ENCODE results near the gene ZBTB25. TPM values are rescaled to one million over a fixed set of nuclear protein-coding genes. Genes with fewer than 3 reads are reported as not detected.

Gene ZBTB25
- 16.4 TPM for polyA plus RNA-seq (2012; ENCODE audit: insufficient read depth, insufficient read length)

- peak; percentile 94 for DNase-seq (ENCODE audit: low read depth, low spot score)
- H3K4me3 ChIP-seq (ENCODE audit: low read length) = peak within 1 kb of the TSS; percentile 89
These were observed at the start of gene ZBTB25 for GRCh38 chr14:64503434-64504309. Gene ZBTB25 (minus strand): TSS chr14:64503838. CDS start chr14:64490533, 13,305 bp downstream.

DNA sequence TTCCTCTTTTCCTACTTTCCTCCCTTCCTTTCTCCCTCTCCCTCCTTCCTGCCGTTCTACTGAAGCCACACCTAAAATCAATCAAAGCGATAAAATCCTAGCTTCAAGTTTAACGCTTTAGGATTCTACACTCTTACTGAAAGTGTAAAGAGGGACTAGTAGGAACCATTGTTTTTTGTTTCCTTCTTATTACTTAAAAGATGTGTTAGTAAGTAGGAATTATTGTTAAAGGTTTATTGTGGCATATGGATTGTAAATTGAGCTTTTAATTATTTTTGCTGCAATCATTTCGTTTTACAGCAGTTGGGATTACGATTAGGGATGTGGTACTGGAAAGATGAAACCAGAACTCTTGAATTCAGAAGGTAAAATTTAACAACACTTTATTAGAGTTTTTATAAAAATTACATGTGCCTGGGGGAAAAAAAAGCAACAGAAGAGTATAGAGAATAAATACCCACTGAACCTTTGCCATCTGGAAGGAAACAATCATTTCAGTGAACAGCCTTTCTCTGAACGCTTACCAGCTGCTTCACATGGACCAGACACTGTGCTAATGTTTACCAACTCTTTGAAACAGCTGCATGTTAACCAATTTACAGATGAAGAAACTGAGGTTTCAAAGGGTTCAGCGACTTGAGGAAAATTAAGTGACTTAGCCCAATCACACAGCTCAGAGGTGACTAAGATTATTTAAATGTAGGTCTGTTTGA is 47.1 kb upstream of the ZBTB25 start:
- no peak overlapping the region for H3K4me3 ChIP-seq (ENCODE audit: low read length)
- no peak for DNase-seq (ENCODE audit: low read depth, low spot score)

- no peak for DNase-seq (ENCODE audit: low read depth, low spot score)
- H3K4me3 ChIP-seq (ENCODE audit: low read length) = no peak within 1 kb of the TSS
These were observed 46.4 kb upstream of the ZBTB25 start, which contains the start of gene PPP1R36 for GRCh38 chr14:64549791-64550620. Gene PPP1R36 (plus strand): TSS chr14:64549961. CDS start chr14:64549998, 37 bp downstream.

DNA sequence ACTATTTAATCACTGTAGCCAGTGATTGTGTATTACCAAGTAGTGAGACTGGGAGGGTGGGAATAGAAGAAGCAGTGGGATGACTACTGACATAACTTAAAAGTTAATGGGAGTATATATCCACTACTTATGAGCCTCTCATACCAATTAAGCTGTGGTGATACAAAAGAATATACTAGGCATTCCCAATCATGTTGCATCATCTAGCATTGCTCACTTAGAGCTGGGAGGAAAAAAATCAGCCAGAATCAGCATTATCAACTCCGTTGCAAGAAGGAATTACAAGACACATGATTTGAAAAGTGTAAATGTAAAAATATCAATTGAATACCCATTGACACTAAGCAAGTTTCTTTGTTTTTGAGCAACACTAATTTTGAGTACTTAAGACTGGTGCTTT is 45.4 kb upstream of the ZBTB25 start:
- H3K4me3 ChIP-seq (ENCODE audit: low read length) = no peak overlapping the region
- no peak for DNase-seq (ENCODE audit: low read depth, low spot score)

GRCh38 chr14:64544607-64545312 is 41.1 kb upstream of the ZBTB25 start:
- no peak for DNase-seq (ENCODE audit: low read depth, low spot score)
- H3K4me3 ChIP-seq (ENCODE audit: low read length) = no peak overlapping the region

DNA sequence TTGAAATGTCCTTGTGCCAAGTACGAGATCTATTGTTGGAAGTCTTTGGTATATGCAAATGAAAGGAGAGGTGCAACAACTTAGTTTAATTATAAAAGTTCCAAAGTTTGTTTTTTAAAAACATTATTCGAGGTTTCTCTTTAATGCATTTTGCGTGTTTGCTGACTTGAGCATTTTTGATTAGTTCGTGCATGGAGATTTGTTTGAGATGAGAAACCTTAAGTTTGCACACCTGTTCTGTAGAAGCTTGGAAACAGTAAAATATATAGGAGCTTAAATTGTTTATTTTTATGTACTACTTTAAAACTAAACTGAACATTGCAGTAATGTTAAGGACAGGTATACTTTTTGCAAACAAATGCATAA is 39.2 kb upstream of the ZBTB25 start:
- H3K4me3 ChIP-seq (ENCODE audit: low read length) = no peak overlapping the region

GRCh38 chr14:64541972-64542835 is 38.6 kb upstream of the ZBTB25 start:
- H3K4me3 ChIP-seq (ENCODE audit: low read length) = no peak overlapping the region
- no peak for DNase-seq (ENCODE audit: low read depth, low spot score)

More for the DNA sequence above, 39.2 kb upstream of the ZBTB25 start:
- no peak for DNase-seq (ENCODE audit: low read depth, low spot score)

DNA sequence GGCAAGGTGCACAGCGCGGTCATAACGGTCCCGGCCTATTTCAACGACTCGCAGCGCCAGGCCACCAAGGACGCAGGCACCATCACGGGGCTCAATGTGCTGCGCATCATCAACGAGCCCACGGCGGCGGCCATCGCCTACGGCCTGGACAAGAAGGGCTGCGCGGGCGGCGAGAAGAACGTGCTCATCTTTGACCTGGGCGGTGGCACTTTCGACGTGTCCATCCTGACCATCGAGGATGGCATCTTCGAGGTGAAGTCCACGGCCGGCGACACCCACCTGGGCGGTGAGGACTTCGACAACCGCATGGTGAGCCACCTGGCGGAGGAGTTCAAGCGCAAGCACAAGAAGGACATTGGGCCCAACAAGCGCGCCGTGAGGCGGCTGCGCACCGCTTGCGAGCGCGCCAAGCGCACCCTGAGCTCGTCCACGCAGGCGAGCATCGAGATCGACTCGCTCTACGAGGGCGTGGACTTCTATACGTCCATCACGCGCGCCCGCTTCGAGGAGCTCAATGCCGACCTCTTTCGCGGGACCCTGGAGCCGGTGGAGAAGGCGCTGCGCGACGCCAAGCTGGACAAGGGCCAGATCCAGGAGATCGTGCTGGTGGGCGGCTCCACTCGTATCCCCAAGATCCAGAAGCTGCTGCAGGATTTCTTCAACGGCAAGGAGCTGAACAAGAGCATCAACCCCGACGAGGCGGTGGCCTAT is 37.8 kb upstream of the ZBTB25 start:
- no peak for DNase-seq (ENCODE audit: low read depth, low spot score)
- H3K4me3 ChIP-seq (ENCODE audit: low read length) = no peak overlapping the region

- H3K4me3 ChIP-seq (ENCODE audit: low read length) = peak within 1 kb of the TSS; percentile 70
- DNase-seq (ENCODE audit: low read depth, low spot score) = peak; percentile 90
These were observed 36.9 kb upstream of the ZBTB25 start, which contains the start of gene HSPA2 for GRCh38 chr14:64540208-64541202. Gene HSPA2 (plus strand): TSS chr14:64540741. CDS start chr14:64540850, 109 bp downstream.

- DNase-seq (ENCODE audit: low read depth, low spot score) = no peak
- no peak overlapping the region for H3K4me3 ChIP-seq (ENCODE audit: low read length)
These were observed 33.0 kb upstream of the ZBTB25 start for GRCh38 chr14:64536488-64537245.

- DNase-seq (ENCODE audit: low read depth, low spot score) = no peak
- no peak overlapping the region for H3K4me3 ChIP-seq (ENCODE audit: low read length)
These were observed 27.9 kb upstream of the ZBTB25 start for GRCh38 chr14:64531567-64531966.

DNA sequence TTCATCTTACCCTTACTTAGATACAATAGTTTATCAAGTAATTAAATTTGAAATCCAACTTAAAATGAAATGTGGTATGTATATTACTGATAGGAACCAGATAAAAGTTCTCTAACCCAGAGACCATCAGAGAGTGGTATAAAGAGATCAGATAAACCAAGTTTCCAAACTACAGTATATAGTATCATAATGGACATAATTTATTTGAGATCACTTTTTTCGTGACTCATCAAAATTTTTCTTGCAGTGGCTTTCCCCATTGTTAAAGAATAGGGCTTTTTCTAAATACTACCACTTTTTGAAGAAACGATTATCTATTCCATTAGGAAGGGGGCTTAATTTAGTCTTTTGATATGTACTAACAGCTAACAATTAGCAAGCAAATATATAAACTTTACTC is 21.7 kb upstream of the ZBTB25 start:
- H3K4me3 ChIP-seq (ENCODE audit: low read length) = no peak overlapping the region
- DNase-seq (ENCODE audit: low read depth, low spot score) = no peak

GRCh38 chr14:64522591-64523355 is 19.1 kb upstream of the ZBTB25 start:
- no peak for DNase-seq (ENCODE audit: low read depth, low spot score)
- no peak overlapping the region for H3K4me3 ChIP-seq (ENCODE audit: low read length)

GRCh38 chr14:64520699-64521098 is 17.1 kb upstream of the ZBTB25 start:
- DNase-seq (ENCODE audit: low read depth, low spot score) = no peak
- H3K4me3 ChIP-seq (ENCODE audit: low read length) = no peak overlapping the region

- no peak for DNase-seq (ENCODE audit: low read depth, low spot score)
- H3K4me3 ChIP-seq (ENCODE audit: low read length) = no peak overlapping the region
These were observed 14.6 kb upstream of the ZBTB25 start for GRCh38 chr14:64518229-64518628.

Data from Jurkat, Clone E6-1 (cell line).